Measurements from ENCODE around the gene DUSP5. TPM values are rescaled to one million over a fixed set of nuclear protein-coding genes. Genes with fewer than 3 reads are reported as not detected.

Gene DUSP5
- total RNA-seq, 3 donors from 2014 or later, result 3.8 to 35.4 (median 26.9) TPM

GRCh38 chr10:110534571-110534970 is 36.9 kb downstream of the DUSP5 start:
- no peak for DNase-seq (ENCODE audit: low spot score in 2 of 2)
- intact Hi-C loops (cut with DNase I; ENCODE audit: low total_unique reads), result no loop called here
- no peaks in the 10 kb centered on the region for H3K27me3 ChIP-seq
- H3K4me3 ChIP-seq, result no peak overlapping the region
- H3K36me3 ChIP-seq, result no peaks in the 10 kb centered on the region
- no peaks in the 10 kb centered on the region for H3K4me1 ChIP-seq
- no peak overlapping the region for H3K27ac ChIP-seq
- no peaks in the 10 kb centered on the region for H3K9me3 ChIP-seq
- no peak for TF ChIP-seq POLR2AphosphoS5 (IDR thresholded peaks at IDR 0.05)
- TF ChIP-seq POLR2A (IDR thresholded peaks at IDR 0.05), result no peak
- no peak for TF ChIP-seq CTCF (IDR thresholded peaks at IDR 0.05)

- no peaks in the 10 kb centered on the region for H3K9me3 ChIP-seq
- no peak for DNase-seq (ENCODE audit: low spot score in 2 of 2)
- no peaks in the 10 kb centered on the region for H3K4me1 ChIP-seq
- intact Hi-C loops (cut with DNase I; ENCODE audit: low total_unique reads), result no loop called here
- no peaks in the 10 kb centered on the region for H3K36me3 ChIP-seq
- H3K27me3 ChIP-seq, result no peaks in the 10 kb centered on the region
- H3K4me3 ChIP-seq, result no peak overlapping the region
- TF ChIP-seq POLR2A (IDR thresholded peaks at IDR 0.05), result no peak
- no peak for TF ChIP-seq CTCF (IDR thresholded peaks at IDR 0.05)
- no peak for TF ChIP-seq POLR2AphosphoS5 (IDR thresholded peaks at IDR 0.05)
- H3K27ac ChIP-seq, result no peak overlapping the region
Observed at GRCh38 chr10:110535958-110536891, 38.5 kb downstream of the DUSP5 start.

GRCh38 chr10:110539091-110539490 is 41.4 kb downstream of the DUSP5 start:
- intact Hi-C loops (cut with DNase I; ENCODE audit: low total_unique reads), result no loop called here
- no peak for DNase-seq (ENCODE audit: low spot score in 2 of 2)
- no peak overlapping the region for H3K27ac ChIP-seq
- no peak overlapping the region for H3K4me3 ChIP-seq
- H3K27me3 ChIP-seq, result no peaks in the 10 kb centered on the region
- H3K9me3 ChIP-seq, result no peaks in the 10 kb centered on the region
- H3K4me1 ChIP-seq, result no peaks in the 10 kb centered on the region
- no peaks in the 10 kb centered on the region for H3K36me3 ChIP-seq
- TF ChIP-seq POLR2AphosphoS5 (IDR thresholded peaks at IDR 0.05) (no peak), POLR2A (IDR thresholded peaks at IDR 0.05) (no peak), CTCF (IDR thresholded peaks at IDR 0.05) (no peak)

GRCh38 chr10:110540031-110540430 is 42.3 kb downstream of the DUSP5 start:
- intact Hi-C loops (cut with DNase I; ENCODE audit: low total_unique reads), result loop anchor here (10.0 kb wide), 1 partner anchor 215 kb away; no protein-coding TSS in a partner anchor
- Histone ChIP-seq H3K36me3 (no peaks in the 10 kb centered on the region), H3K4me3 (no peak overlapping the region), H3K27ac (no peak overlapping the region), H3K9me3 (no peaks in the 10 kb centered on the region), H3K27me3 (no peaks in the 10 kb centered on the region), H3K4me1 (no peaks in the 10 kb centered on the region)
- no peak for DNase-seq (ENCODE audit: low spot score in 2 of 2)
- TF ChIP-seq CTCF (IDR thresholded peaks at IDR 0.05) (no peak), POLR2AphosphoS5 (IDR thresholded peaks at IDR 0.05) (no peak), POLR2A (IDR thresholded peaks at IDR 0.05) (no peak)

- no peaks in the 10 kb centered on the region for H3K36me3 ChIP-seq
- no peaks in the 10 kb centered on the region for H3K4me1 ChIP-seq
- H3K27ac ChIP-seq, result no peak overlapping the region
- intact Hi-C loops (cut with DNase I; ENCODE audit: low total_unique reads), result loop anchor here (10.0 kb wide), 1 partner anchor 220 kb away; no protein-coding TSS in a partner anchor
- no peak overlapping the region for H3K4me3 ChIP-seq
- no peak for TF ChIP-seq POLR2AphosphoS5 (IDR thresholded peaks at IDR 0.05)
- no peak for TF ChIP-seq POLR2A (IDR thresholded peaks at IDR 0.05)
- no peak for TF ChIP-seq CTCF (IDR thresholded peaks at IDR 0.05)
- no peaks in the 10 kb centered on the region for H3K9me3 ChIP-seq
- DNase-seq (ENCODE audit: low spot score in 2 of 2), result no peak
- H3K27me3 ChIP-seq, result no peaks in the 10 kb centered on the region
Observed at GRCh38 chr10:110544958-110545537, 47.3 kb downstream of the DUSP5 start.
